ENCODE data around the gene IGFBP7.
A peak's percentile ranks its signal among the peaks of the same experiment; 100 is the strongest.

Gene IGFBP7

DNA sequence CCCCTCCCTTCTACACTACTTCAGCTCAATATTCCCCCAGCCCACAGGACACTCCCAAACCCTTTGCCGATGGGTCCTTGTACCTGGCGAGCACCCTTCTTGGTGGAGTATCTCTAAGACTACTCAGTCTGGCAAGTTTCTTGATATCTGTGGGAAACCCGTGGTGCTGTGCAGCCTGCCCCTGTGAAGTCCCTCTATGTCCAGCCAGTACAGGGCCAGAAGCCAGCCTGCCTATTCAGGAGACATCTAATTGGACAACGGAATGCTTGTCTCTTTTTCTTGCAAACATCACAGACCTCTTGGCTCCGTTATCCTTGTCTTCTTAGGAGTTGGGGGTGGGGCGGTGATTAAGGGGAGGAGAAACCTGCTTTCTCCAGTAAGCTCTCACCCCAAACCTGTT lies 3.7 kb upstream of the IGFBP7 start:
- in situ Hi-C loops (cut with MboI; ENCODE audit: low pct_unique_long_range_greater_than_20kb, low sequenced_read_pairs, unreplicated experiment) = no loop called here

DNA sequence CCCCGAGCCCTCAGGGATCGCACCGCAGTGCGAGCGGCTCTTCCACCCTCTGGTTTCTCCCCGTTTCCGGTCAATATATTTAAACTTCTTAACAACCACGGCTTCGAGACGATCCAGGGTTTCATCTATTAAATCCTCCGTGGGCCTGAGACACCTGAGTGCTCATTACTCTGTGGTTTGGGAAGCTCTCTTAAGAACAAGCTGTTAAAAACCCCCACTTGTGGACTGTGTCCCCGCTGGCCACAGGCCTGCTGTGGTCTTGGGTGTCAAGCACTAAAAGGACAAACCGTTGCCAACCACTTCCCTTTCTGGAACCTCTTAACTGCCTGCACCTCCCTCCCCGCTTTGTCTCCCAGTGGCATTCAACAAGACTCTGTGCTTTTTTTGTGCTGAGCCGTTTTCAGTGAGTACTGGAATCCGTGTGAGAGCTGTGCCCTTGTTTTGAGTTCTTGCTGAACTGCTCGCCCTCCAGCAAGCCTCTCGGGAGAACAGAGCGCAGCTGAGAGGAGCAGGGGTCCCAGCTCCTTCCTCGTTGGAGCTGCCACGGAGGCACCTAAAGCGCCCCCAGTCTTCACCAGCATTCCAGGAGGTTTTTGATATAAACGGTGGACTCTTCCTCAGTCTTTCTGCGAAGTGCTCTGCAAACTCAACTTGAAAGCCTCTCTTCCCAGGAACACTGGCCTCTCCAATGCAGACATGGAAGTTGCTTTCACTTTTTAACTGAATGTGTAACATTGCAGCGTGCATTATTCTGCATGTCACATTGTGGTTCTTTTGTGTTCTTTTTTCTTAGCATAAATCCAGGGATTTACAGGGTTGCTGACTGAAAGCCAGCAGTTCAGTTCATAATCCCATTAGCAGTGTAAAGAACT lies 691 bp upstream of the IGFBP7 start:
- TF ChIP-seq, protein P1, sequence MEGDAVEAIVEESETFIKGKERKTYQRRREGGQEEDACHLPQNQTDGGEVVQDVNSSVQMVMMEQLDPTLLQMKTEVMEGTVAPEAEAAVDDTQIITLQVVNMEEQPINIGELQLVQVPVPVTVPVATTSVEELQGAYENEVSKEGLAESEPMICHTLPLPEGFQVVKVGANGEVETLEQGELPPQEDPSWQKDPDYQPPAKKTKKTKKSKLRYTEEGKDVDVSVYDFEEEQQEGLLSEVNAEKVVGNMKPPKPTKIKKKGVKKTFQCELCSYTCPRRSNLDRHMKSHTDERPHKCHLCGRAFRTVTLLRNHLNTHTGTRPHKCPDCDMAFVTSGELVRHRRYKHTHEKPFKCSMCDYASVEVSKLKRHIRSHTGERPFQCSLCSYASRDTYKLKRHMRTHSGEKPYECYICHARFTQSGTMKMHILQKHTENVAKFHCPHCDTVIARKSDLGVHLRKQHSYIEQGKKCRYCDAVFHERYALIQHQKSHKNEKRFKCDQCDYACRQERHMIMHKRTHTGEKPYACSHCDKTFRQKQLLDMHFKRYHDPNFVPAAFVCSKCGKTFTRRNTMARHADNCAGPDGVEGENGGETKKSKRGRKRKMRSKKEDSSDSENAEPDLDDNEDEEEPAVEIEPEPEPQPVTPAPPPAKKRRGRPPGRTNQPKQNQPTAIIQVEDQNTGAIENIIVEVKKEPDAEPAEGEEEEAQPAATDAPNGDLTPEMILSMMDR (IDR thresholded peaks at IDR 0.05; ENCODE audit: extremely low read depth, insufficient read depth, missing control alignments) = no peak
- in situ Hi-C loops (cut with MboI; ENCODE audit: low pct_unique_long_range_greater_than_20kb, low sequenced_read_pairs, unreplicated experiment) = no loop called here
- DNase-seq (ENCODE audit: low spot score) = peak; percentile 60

More for the DNA sequence above, 3.7 kb upstream of the IGFBP7 start:
- no peak for DNase-seq (ENCODE audit: low spot score)
- TF ChIP-seq, protein P1 (IDR thresholded peaks at IDR 0.05; ENCODE audit: extremely low read depth, insufficient read depth, missing control alignments) = no peak

DNA sequence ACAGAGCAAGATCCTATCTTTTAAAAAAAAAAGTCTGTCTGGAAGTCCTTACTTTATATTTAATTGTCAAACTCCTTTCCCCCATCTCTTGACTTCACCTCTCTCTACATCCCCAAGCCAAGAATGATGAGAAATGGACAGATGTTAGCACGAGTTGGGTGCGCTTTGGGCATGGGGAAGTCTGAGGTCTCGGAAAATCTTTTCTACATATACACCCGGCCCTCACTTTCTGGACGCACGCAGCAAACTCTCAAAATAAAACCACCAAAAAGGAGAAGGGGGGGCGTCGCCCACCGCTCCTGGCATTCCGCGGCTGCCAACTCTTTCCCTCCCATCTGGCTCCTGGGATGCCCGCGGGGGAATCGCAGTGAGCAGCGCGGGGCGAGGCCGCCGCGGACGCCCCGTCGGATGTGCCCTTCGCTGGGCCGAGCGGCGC lies 756 bp downstream of the IGFBP7 start:
- DNase-seq (ENCODE audit: low spot score) = no peak
- in situ Hi-C loops (cut with MboI; ENCODE audit: low pct_unique_long_range_greater_than_20kb, low sequenced_read_pairs, unreplicated experiment) = no loop called here
- TF ChIP-seq, protein P1 (IDR thresholded peaks at IDR 0.05; ENCODE audit: extremely low read depth, insufficient read depth, missing control alignments) = no peak

DNA sequence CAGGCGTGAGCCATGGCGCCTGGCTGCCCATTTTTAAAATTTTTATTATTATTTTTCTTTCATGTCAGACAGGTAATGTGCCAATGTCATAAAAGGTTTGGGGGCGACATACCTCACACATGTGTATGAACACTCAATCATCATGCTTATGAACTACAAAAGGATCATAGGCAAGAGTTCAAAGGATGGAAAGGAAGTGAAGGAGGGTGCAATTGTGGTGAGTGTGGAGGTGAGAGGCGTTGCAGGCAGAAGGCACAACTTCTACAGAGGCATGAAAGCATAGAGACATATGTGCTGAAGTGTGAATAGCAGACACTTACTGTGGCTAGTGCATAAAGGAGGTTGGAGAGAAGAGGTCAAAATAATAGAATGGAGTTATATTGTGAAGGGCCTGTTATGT lies 4.0 kb downstream of the IGFBP7 start:
- TF ChIP-seq, protein P1 (IDR thresholded peaks at IDR 0.05; ENCODE audit: extremely low read depth, insufficient read depth, missing control alignments) = no peak
- DNase-seq (ENCODE audit: low spot score) = no peak
- in situ Hi-C loops (cut with MboI; ENCODE audit: low pct_unique_long_range_greater_than_20kb, low sequenced_read_pairs, unreplicated experiment) = no loop called here

DNA sequence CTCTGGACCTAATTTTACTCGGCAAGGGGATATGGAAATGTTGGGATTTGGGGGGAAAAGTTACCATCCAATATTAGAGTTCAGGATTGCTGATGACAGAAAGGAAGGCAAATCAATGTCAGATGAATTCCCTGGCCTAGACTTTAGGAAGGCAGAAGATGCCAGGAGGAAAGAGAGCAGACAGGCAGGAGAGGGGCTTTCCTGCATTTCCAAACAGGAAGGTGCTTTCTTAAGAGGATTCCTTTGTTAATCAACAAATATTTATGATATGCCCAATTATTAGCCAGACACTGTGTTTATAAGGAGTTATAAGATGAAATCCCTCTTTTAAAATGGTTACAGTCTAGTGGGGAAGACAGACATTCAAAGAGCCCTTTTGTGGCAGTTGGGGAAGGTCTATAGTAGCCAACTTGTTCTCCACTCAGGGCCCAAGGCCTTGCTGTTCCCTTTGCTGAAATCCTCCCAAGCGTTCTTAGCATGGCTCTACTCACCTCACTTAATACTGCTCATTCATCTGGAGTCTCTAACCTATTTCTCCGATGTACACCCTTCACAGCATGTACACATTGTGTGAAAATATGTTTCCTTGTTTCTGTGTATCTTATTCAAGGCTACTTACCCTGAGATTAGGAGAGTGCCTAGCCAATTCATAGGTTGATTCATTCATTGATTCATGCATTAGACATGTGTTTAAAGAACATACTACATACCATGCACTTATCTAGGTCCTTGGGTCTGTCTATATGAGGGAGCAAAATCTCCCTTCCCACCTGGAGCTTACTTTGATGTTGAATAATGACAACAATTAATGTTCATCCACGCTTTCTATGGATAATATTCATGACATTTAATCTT lies 5.3 kb downstream of the IGFBP7 start:
- in situ Hi-C loops (cut with MboI; ENCODE audit: low pct_unique_long_range_greater_than_20kb, low sequenced_read_pairs, unreplicated experiment) = no loop called here
- TF ChIP-seq, protein P1 (IDR thresholded peaks at IDR 0.05; ENCODE audit: extremely low read depth, insufficient read depth, missing control alignments) = no peak
- DNase-seq (ENCODE audit: low spot score) = no peak

DNA sequence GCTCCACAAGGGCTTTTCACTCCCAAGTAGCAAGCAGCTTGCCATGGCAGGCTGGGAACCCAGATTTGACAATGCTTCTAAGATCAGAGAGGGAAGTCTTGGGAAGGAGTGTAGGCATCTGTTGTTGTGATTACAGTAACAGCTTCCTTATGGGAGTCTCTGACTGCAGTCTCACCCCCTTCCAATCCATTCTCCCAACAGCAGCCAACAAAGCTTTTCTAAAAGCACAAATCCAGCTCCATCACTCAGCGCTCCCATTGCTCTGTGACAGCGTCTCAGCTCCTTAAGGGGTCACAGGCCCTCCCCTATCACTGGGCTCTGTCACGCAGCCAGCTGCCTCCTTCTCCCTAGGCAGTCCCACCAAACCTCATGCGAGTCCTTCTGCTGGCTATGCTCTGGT lies 7.1 kb downstream of the IGFBP7 start:
- no peak for DNase-seq (ENCODE audit: low spot score)
- in situ Hi-C loops (cut with MboI; ENCODE audit: low pct_unique_long_range_greater_than_20kb, low sequenced_read_pairs, unreplicated experiment) = no loop called here
- TF ChIP-seq, protein P1 (IDR thresholded peaks at IDR 0.05; ENCODE audit: extremely low read depth, insufficient read depth, missing control alignments) = no peak
